SK-N-SH (cell line): ENCODE measurements around the gene PLXNB1. TPM values are rescaled to one million over a fixed set of nuclear protein-coding genes. Genes with fewer than 3 reads are reported as not detected.

Experiments used
- CTCF ChIA-PET: fragments of 300-600, 350-600 bp; formaldehyde crosslinking; extraction: SDS; loops from one replicate; lab custom pipeline; 2021; lab: Yijun Ruan, JAX
- POLR2A ChIA-PET: fragments of 350-600 bp; sonication (Branson Sonifier 250); formaldehyde crosslinking; extraction: SDS; loops from one replicate; lab custom pipeline; 2020; ENCODE audit warnings: antibody characterized with exemption, inconsistent platforms; lab: Yijun Ruan, JAX
- DNase-seq: peaks from one replicate; pipeline ENCODE4 v3.0.0; 2012
- H2AFZ ChIP-seq: fragments of 200-600 bp; sonication (generic); 2 replicates; pipeline ENCODE4 v1.8.1; 2016; ENCODE audit warnings: antibody characterized with exemption, mild to moderate bottlenecking, low read depth
- H3F3A ChIP-seq: fragments of 200-600 bp; sonication (generic); replicated peaks from 2 replicates; pipeline ENCODE3; 2016; ENCODE audit warnings: antibody characterized with exemption, mild to moderate bottlenecking; ENCODE audit not compliant: insufficient read depth
- H3K27ac ChIP-seq, 2 experiments: fragments of 200-500 bp in 1 of 2; fragments of 200-600 bp in 1 of 2; sonication (Bioruptor generic) in 1 of 2; sonication (generic), shearing (Covaris generic) in 1 of 2; 2 replicates each; pipeline versions ENCODE4 v1.5.1 to v1.6.1; 2014 to 2016; ENCODE audit warnings: low read depth in 2 of 2, inconsistent platforms in 1 of 2, low read length in 1 of 2, mild to moderate bottlenecking in 1 of 2, mixed read lengths in 1 of 2
- H3K27me3 ChIP-seq: fragments of 200-600 bp; sonication (generic), shearing (Covaris generic); 2 replicates; pipeline ENCODE4 v1.6.1; 2016; ENCODE audit warnings: mixed run types; ENCODE audit not compliant: insufficient read depth
- H3K36me3 ChIP-seq, 2 experiments: fragments of 200-500 bp in 1 of 2; fragments of 200-600 bp in 1 of 2; sonication (Bioruptor generic) in 1 of 2; sonication (generic) in 1 of 2; replicated peaks in 1 of 2; 2 replicates each; pipeline versions ENCODE3 to v1.5.1; 2014 to 2016; ENCODE audit warnings: low read length in 1 of 2, mild to moderate bottlenecking in 1 of 2; ENCODE audit not compliant: insufficient read depth in 2 of 2, control insufficient read depth in 1 of 2
- H3K4me1 ChIP-seq, 2 experiments: fragments of 200-500 bp in 1 of 2; fragments of 200-600 bp in 1 of 2; sonication (Bioruptor generic) in 1 of 2; sonication (generic), shearing (Covaris generic) in 1 of 2; 2 replicates each; pipeline versions ENCODE4 v1.5.1 to v1.6.1; 2014 to 2016; ENCODE audit warnings: low read depth in 1 of 2, low read length in 1 of 2, mixed run types in 1 of 2; ENCODE audit not compliant: insufficient read depth in 2 of 2, control insufficient read depth in 1 of 2
- H3K4me2 ChIP-seq: fragments of 200-600 bp; sonication (generic), shearing (Covaris generic); 2 replicates; pipeline ENCODE4 v1.6.1; 2017; ENCODE audit warnings: mixed run types
- H3K4me3 ChIP-seq, 2 experiments: fragments of 200-500 bp in 1 of 2; fragments of 200-600 bp in 1 of 2; sonication (Bioruptor generic) in 1 of 2; sonication (generic), shearing (Covaris generic) in 1 of 2; 2 replicates each; pipeline versions ENCODE4 v1.5.1 to v1.8.1; 2014 to 2016; ENCODE audit warnings: low read depth in 2 of 2, inconsistent platforms in 1 of 2, low read length in 1 of 2, mild to moderate bottlenecking in 1 of 2, mixed read lengths in 1 of 2, moderate library complexity in 1 of 2
- H3K79me2 ChIP-seq: fragments of 200-600 bp; sonication (generic); 2 replicates; pipeline ENCODE4 v1.8.1; 2017; ENCODE audit warnings: mild to moderate bottlenecking; ENCODE audit not compliant: insufficient read depth
- H3K9ac ChIP-seq: fragments of 200-600 bp; sonication (generic); 2 replicates; pipeline ENCODE4 v1.6.1; 2017; ENCODE audit warnings: mixed run types
- H3K9me2 ChIP-seq: fragments of 200-600 bp; sonication (generic); 2 replicates; pipeline ENCODE4 v1.6.1; 2017; ENCODE audit warnings: mixed run types
- H3K9me3 ChIP-seq: fragments of 200-600 bp; sonication (generic); 2 replicates; pipeline ENCODE4 v1.6.1; 2017; ENCODE audit warnings: mixed run types, mild to moderate bottlenecking, moderate library complexity
- H4K20me1 ChIP-seq: fragments of 200-600 bp; sonication (generic); 2 replicates; pipeline ENCODE4 v1.6.1; 2017; ENCODE audit warnings: mild to moderate bottlenecking, mixed run types; ENCODE audit not compliant: insufficient read depth
- NRF1 ChIP-seq: IDR thresholded peaks from 2 replicates; pipeline ENCODE4 v1.6.1; 2012; ENCODE audit warnings: low read depth, mild to moderate bottlenecking, low read length
- SIN3A ChIP-seq: IDR thresholded peaks from 2 replicates; pipeline ENCODE4 v1.6.1; 2012; ENCODE audit warnings: low read depth, mild to moderate bottlenecking, low read length, moderate library complexity, borderline replicate concordance
- WGBS: methylation state at CpG from one replicate; pipeline ENCODE4 v1.1.6; 2017; ENCODE audit warnings: low lambda C conversion rate; 5-methylcytosine and 5-hydroxymethylcytosine counted together
- polyA plus RNA-seq, 3 experiments: library from polyadenylated mRNA; depleted of rRNA; stranded (reverse); fragments of >200 nt; gene quantifications; 2 replicates each; pipeline ENCODE4 v1.2.3, GENCODE V29; 2012
- TF ChIP-seq, protein P1 (sequence below): IDR thresholded peaks from 2 replicates; pipeline ENCODE4 v1.4.0; 2012; ENCODE audit warnings: low read depth, borderline replicate concordance
- TF ChIP-seq, protein P2 (sequence below): IDR thresholded peaks from 2 replicates; pipeline ENCODE4 v1.4.0; 2012; ENCODE audit warnings: low read depth
- TF ChIP-seq, protein P3 (sequence below): IDR thresholded peaks from 2 replicates; pipeline ENCODE4 v1.6.1; 2012; ENCODE audit warnings: mild to moderate bottlenecking, low read depth, low read length, moderate library complexity
- TF ChIP-seq, protein P4 (sequence below): fragments of 150-350 bp; IDR thresholded peaks from 2 replicates; pipeline ENCODE4 v1.6.1; 2017; ENCODE audit warnings: antibody characterized with exemption, low read length, low read depth, borderline replicate concordance

The PLXNB1 gene
- polyA plus RNA-seq, 1 of the 3 experiments (the other 2 are of a cell fraction), result 39.8 TPM

DNA sequence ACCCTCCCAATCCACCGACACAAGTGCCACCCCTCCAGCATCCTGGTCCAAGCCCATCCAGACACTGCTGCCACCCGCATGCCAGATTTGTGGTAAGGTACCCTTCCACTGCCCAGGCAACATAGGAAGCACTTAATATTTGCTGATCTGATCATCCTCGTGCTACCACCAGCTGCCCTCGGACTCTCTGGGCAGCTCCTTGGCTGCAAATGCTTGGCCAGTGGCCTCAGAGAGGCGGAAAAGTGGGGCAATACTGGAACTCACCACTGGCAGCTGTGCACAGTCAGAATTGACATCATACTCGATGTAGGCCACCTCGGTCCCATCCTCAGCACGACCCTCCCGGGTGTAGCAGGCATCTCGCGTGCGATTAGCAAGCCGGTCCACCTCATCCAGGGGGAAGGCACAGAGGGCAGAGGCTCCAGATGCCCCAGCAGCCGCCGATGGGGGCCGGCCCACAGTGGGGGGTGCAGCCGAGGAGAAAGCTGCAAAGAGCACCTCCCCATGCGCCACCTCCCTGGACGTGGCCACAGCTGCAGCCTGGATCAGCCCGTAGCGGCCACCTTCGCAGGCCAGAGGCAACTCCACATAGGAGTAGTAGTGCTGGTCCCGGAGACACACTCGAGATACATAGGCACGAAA, 6.5 kb downstream of the PLXNB1 start (continued):
- TF ChIP-seq, protein P1, sequence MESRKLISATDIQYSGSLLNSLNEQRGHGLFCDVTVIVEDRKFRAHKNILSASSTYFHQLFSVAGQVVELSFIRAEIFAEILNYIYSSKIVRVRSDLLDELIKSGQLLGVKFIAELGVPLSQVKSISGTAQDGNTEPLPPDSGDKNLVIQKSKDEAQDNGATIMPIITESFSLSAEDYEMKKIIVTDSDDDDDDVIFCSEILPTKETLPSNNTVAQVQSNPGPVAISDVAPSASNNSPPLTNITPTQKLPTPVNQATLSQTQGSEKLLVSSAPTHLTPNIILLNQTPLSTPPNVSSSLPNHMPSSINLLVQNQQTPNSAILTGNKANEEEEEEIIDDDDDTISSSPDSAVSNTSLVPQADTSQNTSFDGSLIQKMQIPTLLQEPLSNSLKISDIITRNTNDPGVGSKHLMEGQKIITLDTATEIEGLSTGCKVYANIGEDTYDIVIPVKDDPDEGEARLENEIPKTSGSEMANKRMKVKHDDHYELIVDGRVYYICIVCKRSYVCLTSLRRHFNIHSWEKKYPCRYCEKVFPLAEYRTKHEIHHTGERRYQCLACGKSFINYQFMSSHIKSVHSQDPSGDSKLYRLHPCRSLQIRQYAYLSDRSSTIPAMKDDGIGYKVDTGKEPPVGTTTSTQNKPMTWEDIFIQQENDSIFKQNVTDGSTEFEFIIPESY, result no peak
- TF ChIP-seq SIN3A, result no peak

DNA sequence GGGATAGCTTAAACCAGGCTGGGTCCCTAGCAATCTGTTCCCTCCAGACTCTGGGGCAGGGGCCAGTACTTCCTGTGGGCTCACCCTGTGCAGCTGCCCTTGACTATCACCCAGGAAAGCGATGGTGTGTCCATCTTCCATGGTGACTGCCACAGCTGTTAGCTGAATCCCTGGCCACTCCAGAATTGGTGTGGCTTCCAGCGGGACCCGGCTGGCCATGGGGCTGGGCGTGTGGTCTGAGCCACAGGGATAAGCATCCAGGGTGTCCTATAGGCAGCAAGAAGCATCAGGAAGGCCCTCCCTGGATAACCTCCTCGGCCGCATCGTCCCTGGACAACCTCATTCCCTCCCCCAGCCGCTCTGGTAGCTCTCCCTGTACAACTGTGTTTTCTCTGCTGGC, 7.2 kb downstream of the PLXNB1 start:
- Histone ChIP-seq H3K4me3 (no peak overlapping the region), H3K4me2 (no peak overlapping the region), H3K27me3 (no peaks in the 10 kb centered on the region), H3K27ac (no peak overlapping the region; a peak in 1 of 4 replicates), H3F3A (no peaks in the 10 kb centered on the region), H3K9ac (no peak overlapping the region), H3K4me1 (peaks cover 4 to 49% of the 10 kb centered on the region in 2 experiments; a peak in 2 of 4 replicates), H4K20me1 (no peaks in the 10 kb centered on the region), H3K36me3 (peaks cover 0 to 21% of the 10 kb centered on the region in 2 experiments), H3K9me3 (no peaks in the 10 kb centered on the region), H3K9me2 (no peaks in the 10 kb centered on the region), H2AFZ (no peak overlapping the region), H3K79me2 (peaks cover 48% of the 10 kb centered on the region)
- TF ChIP-seq NRF1, result no peak
- TF ChIP-seq, protein P2, sequence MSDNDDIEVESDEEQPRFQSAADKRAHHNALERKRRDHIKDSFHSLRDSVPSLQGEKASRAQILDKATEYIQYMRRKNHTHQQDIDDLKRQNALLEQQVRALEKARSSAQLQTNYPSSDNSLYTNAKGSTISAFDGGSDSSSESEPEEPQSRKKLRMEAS, result no peak
- TF ChIP-seq, protein P3, sequence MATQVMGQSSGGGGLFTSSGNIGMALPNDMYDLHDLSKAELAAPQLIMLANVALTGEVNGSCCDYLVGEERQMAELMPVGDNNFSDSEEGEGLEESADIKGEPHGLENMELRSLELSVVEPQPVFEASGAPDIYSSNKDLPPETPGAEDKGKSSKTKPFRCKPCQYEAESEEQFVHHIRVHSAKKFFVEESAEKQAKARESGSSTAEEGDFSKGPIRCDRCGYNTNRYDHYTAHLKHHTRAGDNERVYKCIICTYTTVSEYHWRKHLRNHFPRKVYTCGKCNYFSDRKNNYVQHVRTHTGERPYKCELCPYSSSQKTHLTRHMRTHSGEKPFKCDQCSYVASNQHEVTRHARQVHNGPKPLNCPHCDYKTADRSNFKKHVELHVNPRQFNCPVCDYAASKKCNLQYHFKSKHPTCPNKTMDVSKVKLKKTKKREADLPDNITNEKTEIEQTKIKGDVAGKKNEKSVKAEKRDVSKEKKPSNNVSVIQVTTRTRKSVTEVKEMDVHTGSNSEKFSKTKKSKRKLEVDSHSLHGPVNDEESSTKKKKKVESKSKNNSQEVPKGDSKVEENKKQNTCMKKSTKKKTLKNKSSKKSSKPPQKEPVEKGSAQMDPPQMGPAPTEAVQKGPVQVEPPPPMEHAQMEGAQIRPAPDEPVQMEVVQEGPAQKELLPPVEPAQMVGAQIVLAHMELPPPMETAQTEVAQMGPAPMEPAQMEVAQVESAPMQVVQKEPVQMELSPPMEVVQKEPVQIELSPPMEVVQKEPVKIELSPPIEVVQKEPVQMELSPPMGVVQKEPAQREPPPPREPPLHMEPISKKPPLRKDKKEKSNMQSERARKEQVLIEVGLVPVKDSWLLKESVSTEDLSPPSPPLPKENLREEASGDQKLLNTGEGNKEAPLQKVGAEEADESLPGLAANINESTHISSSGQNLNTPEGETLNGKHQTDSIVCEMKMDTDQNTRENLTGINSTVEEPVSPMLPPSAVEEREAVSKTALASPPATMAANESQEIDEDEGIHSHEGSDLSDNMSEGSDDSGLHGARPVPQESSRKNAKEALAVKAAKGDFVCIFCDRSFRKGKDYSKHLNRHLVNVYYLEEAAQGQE, result no peak
- TF ChIP-seq, protein P1, result no peak
- TF ChIP-seq, protein P4, sequence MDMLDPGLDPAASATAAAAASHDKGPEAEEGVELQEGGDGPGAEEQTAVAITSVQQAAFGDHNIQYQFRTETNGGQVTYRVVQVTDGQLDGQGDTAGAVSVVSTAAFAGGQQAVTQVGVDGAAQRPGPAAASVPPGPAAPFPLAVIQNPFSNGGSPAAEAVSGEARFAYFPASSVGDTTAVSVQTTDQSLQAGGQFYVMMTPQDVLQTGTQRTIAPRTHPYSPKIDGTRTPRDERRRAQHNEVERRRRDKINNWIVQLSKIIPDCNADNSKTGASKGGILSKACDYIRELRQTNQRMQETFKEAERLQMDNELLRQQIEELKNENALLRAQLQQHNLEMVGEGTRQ, result no peak
- ChIA-PET POLR2A (interaction anchor here (0.9 kb wide), 1 partner anchor 24 kb away, joined by 3 read pairs; the partner anchor contains the start of gene ATRIP), CTCF (interaction anchor here (1.0 to 14.1 kb wide), 7 partner anchors 12 to 190 kb away, joined by 3 to 156 read pairs (median 3); no protein-coding TSS in a partner anchor)
- WGBS, result 96% methylated on average over 4 of the region's 8 CpGs
- no peak for DNase-seq
